GM12873 (cell line): ENCODE measurements around the gene LRRN1.

ENCODE experiments used
- CTCF ChIP-seq: IDR thresholded peaks from 2 replicates; pipeline ENCODE4 v1.5.1; 2012; ENCODE audit warnings: low read depth, mild to moderate bottlenecking, moderate library complexity, low read length, control low read depth; ENCODE audit not compliant: insufficient read depth; ENCODE audit errors: missing control alignments

LRRN1 gene

GRCh38 chr3:3826521-3826920 lies 27.3 kb downstream of the LRRN1 start:
- no peak for TF ChIP-seq CTCF

DNA sequence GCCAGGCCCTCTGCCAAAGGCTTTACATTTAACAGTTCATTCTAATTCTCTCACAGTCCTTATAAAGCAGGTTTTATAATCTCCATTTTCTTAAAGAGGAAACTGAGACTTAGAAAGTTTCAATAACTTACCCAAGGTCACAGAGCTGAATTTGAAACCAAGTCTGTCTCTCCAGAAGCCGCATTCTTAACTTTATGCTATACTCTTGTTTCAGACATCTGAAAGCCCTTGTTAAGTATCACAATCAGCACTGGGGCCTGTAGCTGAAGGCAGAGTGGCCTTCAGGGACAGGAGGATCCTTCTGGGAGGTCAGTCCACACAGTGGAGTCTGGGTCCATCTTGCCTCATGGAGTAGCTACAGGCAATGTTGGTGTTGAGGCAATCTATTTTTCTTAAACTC lies 27.9 kb downstream of the LRRN1 start:
- TF ChIP-seq CTCF = no peak

- no peak for TF ChIP-seq CTCF
Observed at GRCh38 chr3:3836845-3837244, 37.6 kb downstream of the LRRN1 start.

DNA sequence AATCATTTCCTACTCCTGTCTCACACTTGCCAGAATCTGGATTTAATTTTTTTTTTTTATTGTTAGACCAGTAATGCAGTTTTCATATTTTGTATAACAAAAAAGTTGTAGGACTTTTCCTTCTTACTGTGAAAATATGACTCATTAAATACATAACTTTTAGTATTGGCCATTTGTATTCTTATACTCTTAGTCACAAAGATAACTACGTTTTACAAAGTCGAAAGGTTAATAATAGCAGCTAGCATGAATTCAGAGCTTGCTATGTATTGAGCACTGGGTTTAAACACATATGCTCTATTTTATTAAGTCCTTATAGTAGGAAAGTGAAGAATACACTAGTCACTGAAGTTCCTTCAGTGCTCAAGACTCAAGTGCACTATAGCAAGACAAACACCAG lies 43.1 kb downstream of the LRRN1 start:
- no peak for TF ChIP-seq CTCF

DNA sequence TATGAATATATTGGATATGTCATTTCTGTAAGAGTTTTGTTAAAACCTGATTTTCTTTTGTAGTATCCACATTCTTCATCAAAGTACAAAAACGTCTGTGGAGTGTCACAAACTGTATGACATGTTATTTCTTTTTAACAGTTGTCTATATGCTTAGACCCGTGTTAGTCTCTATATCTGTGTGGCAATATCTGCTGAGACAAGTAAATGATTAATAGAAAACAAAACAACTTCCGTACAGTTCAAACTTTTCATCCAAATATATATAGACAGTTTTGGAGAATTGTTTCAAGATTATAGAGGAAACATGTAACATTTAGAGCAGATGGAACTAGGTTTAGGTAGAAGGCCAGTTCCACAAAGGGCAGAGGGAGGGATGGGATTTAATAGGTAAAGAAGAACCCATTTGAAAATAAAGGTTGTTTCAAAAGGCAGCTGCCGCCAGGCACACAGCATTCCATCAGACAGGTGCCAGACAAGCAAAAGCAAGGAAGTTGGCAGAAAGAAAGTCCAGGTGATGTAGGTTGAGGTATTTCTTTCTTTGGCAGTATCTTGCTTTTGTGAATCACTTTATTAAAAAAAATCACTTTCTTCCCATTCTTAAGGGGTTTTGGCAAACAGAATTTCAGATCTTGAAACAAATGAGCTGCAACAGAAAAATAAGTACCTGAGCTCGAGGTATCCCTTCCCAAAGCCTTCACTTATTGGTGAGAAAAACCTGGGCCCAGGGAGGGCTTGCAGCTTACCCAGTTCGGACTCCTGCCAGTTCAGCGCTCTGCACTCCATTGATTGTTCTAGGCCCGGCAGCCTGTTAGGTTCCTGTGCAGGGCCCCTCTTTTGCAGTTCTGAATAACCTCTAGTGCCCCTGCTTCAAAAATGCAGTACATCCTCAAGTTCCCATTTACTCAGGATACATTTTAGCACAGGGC lies 49.0 kb downstream of the LRRN1 start:
- TF ChIP-seq CTCF = no peak

DNA sequence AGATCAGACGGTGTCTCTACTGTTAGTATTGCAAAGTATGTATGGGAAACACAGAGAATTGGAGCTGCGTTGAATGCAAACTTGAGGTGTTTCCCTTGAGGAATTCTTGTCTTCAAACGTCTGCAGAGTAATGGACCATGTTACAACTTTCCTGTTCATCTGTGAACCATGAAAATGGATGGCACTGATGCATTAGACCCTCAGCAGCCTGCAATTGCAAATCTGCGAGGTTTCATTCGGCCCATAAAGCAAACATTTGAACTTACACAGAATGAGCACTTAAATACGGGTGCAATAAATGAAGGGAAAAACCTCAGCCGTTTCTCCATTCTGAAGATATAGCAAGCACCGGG lies 49.7 kb downstream of the LRRN1 start:
- TF ChIP-seq CTCF = no peak

DNA sequence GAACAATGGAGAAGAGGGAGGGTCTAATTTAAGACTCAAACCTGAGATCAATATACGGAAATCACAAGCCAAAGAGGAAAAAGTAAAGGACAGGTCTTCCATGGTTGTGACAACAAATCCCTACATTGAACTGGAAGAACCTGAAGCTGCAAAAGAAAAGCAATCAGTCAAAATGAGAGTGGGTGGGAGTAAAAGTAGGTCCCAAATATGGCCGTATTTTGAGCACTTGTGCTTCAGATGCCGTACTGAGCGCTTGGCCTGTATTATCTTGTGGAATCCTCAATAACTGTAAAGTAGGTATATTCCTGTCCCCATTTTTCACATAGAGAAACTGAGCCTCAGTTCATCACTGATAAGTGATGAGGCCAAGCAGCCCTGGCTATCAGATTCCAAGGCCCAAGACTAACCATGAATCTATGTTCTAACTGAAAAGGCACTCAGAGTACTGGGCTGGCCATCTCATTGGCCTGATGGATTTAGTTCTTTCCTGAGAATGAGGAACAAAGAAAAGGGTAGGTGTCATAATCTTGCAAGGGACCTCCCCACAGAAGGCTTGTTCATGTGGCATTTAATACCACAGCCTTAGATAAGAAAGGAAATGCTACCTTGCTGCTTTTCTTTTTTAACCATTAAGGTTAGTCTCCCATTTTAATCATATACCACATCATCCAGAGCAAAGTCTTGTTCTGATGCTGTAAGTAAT lies 52.5 kb downstream of the LRRN1 start:
- no peak for TF ChIP-seq CTCF
